ENCODE measurements around the gene ARID3A.
"Not testable (repeated sequence)": the region's sequence is repeated elsewhere in the genome, so short reads cannot be mapped to it uniquely, and the experiment has no call there.

Gene ARID3A

DNA sequence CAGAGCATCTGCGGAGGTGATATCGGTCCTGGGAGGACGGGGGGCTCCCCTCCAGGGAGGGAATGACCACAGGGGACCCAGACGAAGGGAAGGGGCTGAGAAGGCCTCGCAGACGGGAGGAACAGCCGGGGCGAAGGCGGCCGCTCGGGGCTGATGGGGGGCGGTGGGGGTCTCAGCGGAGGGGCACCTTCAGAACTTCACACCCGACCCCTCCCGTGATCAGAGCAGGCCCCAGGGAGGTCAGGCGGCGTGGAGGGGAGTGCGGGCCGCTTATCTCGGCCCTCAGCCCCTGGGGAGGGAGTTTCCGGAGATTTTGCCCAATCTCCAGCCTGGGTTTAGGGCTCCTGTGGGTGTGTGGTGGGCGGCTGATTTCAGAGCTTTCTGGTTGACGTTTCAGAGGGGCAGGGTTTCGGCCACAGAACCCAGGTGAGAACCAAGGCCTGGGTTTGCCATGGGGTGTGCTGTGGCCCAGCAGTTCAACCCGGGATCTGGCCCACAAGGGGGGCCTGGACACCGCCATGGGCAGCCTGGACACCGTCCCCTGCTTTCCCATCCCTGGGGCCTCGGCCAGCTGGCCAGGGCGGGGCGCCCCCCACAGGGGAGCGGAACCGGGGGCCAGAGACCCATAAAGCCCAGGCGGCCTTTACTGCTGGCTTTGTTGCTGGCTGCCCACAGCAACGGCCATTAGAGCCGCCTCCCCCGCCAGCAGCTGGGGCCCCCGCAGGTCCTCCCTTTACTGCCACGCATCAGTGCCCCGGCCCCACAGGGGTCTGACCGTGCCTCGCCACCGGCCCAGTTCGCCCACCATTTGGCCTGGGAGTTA lies 29.0 kb downstream of the ARID3A start:
- TF ChIP-seq CTCF (IDR thresholded peaks at IDR 0.05; ENCODE audit: insufficient read depth, low read length) (no peak), POLR2AphosphoS5 (IDR thresholded peaks at IDR 0.05; ENCODE audit: low read depth) (no peak), GABPA (IDR thresholded peaks at IDR 0.05; ENCODE audit: low read depth) (no peak), SPI1 (IDR thresholded peaks at IDR 0.05; ENCODE audit: borderline replicate concordance, low read depth) (no peak), REST (IDR thresholded peaks at IDR 0.05; ENCODE audit: insufficient replicate concordance, low read depth) (no peak)
- peak overlapping the region; percentile 89; the same call in 1 of the 2 replicates for H3K27ac ChIP-seq (replicated peaks)
- no peaks in the 10 kb centered on the region for H3K27me3 ChIP-seq (ENCODE audit: insufficient read depth, poor library complexity, severe bottlenecking)
- no peak for DNase-seq (ENCODE audit: low read depth in 1 of 2, low spot score in 1 of 2)
- H3K4me3 ChIP-seq (replicated peaks; ENCODE audit: insufficient read depth, low read length), result no peak overlapping the region

DNA sequence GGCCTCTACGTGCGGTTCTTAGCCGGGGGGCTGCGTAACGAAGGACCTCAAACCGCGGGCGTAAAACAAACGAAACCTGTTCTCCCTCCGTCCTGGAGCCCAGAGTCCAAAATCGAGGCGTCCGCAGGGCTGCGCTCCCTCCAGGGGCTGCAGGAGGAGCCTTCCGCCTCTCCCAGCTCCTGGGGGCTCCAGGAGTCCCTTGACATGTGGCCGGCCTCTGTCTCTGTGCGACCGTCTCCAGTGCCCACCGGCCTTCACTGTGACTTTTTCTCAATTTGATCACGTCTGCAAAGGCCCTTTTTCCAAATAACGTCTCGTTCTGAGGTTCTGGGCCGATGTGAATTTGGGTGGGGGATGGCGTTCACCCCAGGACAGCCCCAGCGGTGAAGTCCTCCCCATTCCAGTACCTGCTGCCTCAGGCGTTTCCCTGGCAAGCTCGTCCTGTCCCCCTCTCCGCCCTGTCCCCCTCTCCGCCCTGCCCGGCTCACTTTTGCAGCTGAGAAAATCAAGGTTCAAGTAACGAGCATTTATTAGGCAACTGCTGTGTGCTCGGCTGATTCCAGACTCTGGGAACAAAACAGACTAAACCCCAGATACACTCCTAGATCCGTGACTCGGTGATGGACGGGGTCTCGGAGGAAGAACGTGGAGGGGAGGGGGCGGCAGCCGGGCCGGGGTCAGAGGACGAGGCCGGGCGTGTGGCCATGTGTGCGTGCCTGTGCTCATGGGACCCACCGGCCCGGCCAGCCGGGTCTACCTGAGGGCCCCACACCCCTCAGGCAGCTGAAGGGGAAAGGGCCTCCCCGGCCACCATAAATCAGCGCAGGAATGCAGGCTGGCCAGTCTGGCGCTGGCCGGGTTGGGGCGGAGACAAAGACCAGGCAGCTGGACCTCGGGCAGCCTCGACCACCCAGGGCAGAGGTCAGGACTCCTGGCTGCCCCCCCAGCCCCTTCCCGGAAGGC lies 30.2 kb downstream of the ARID3A start:
- H3K27ac ChIP-seq (replicated peaks), result no peak overlapping the region
- DNase-seq (ENCODE audit: low read depth in 1 of 2, low spot score in 1 of 2), result no peak
- no peak for TF ChIP-seq CTCF (IDR thresholded peaks at IDR 0.05; ENCODE audit: insufficient read depth, low read length)
- no peak for TF ChIP-seq SPI1 (IDR thresholded peaks at IDR 0.05; ENCODE audit: borderline replicate concordance, low read depth)
- no peak for TF ChIP-seq POLR2AphosphoS5 (IDR thresholded peaks at IDR 0.05; ENCODE audit: low read depth)
- TF ChIP-seq GABPA (IDR thresholded peaks at IDR 0.05; ENCODE audit: low read depth), result no peak
- no peak for TF ChIP-seq REST (IDR thresholded peaks at IDR 0.05; ENCODE audit: insufficient replicate concordance, low read depth)
- H3K27me3 ChIP-seq (ENCODE audit: insufficient read depth, poor library complexity, severe bottlenecking), result no peaks in the 10 kb centered on the region
- no peak overlapping the region for H3K4me3 ChIP-seq (replicated peaks; ENCODE audit: insufficient read depth, low read length)

DNA sequence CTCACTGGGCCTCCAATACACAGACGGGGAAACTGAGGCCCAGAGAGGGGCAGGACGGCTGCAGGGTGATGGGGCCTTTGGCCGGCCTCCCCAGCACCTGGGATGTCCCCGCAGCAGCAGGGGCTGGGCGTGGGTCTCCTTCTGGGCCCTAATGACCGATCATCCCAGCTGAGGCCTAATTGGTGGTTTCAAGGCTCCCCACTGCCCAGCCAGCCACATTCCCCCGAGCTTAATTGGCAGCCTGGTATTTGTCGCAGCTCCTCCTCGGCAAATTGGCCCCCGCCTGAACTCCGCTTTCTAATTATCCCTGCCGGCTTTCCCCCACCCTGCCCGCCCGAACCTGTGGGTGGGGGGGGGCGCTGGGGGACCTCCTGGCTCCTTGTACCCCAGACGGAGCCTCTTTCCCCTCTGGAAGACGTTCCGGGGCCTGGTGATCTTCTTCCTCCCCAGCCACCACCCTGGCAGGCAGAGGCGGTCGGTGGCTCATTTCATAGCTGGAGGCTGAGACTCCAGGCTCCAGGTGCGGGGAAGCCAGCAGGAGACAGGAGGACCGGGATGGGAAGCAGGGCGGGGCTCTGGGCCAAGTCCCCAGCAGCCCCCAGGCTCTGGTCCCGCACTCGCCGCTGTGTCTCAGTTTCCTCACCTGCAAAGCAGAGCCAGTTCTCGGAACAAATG lies 31.1 kb downstream of the ARID3A start:
- Histone ChIP-seq H3K4me3 (replicated peaks; ENCODE audit: insufficient read depth, low read length) (no peak overlapping the region), H3K27ac (replicated peaks) (no peak overlapping the region), H3K27me3 (ENCODE audit: insufficient read depth, poor library complexity, severe bottlenecking) (no peaks in the 10 kb centered on the region)
- TF ChIP-seq CTCF (IDR thresholded peaks at IDR 0.05; ENCODE audit: insufficient read depth, low read length), result no peak
- TF ChIP-seq SPI1 (IDR thresholded peaks at IDR 0.05; ENCODE audit: borderline replicate concordance, low read depth), result no peak
- no peak for TF ChIP-seq REST (IDR thresholded peaks at IDR 0.05; ENCODE audit: insufficient replicate concordance, low read depth)
- TF ChIP-seq POLR2AphosphoS5 (IDR thresholded peaks at IDR 0.05; ENCODE audit: low read depth), result no peak
- no peak for TF ChIP-seq GABPA (IDR thresholded peaks at IDR 0.05; ENCODE audit: low read depth)
- no peak for DNase-seq (ENCODE audit: low read depth in 1 of 2, low spot score in 1 of 2)

DNA sequence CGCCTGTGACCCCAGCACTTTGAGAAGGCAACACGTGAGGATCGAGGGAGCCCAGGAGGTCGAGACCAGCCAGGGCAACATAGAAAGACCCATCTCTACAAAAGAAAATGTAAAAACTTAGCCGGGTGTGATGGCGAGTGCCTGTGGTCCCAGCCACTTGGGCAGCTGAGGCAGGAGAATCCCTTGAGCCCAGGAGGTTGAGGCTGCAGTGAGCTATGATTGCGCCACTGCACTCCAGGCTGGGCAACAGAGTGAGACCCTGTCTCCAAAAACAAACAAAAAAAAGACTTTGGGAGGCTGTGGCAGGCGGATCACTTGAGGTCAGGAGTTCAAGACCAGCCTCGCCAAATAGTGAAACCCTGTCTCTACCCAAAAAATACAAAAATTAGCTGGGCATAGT lies 31.7 kb downstream of the ARID3A start:
- not testable (repeated sequence) for H3K27me3 ChIP-seq (ENCODE audit: insufficient read depth, poor library complexity, severe bottlenecking); H3K27ac ChIP-seq (replicated peaks); H3K4me3 ChIP-seq (replicated peaks; ENCODE audit: insufficient read depth, low read length); DNase-seq (ENCODE audit: low read depth in 1 of 2, low spot score in 1 of 2)

Data from HL-60 (cell line).